Osteoblast (primary cell): ENCODE results near the gene CREBL2. TPM values are rescaled to one million over a fixed set of nuclear protein-coding genes. Genes with fewer than 3 reads are reported as not detected.
A peak's percentile ranks its signal among the peaks of the same experiment; 100 is the strongest.
"Not testable (repeated sequence)": the region's sequence is repeated elsewhere in the genome, so short reads cannot be mapped to it uniquely, and the experiment has no call there.

Experiments used
- DNase-seq: peaks from one replicate; pipeline ENCODE4 v3.0.0; 2011; ENCODE audit warnings: low spot score, mixed read lengths; ENCODE audit not compliant: insufficient read length; ENCODE audit errors: missing footprints
- H2AFZ ChIP-seq: 2 replicates; pipeline ENCODE4 v1.6.0; 2011; ENCODE audit warnings: mild to moderate bottlenecking, low read length
- H3K27ac ChIP-seq: 2 replicates; pipeline ENCODE4 v1.5.1; 2011; ENCODE audit warnings: mild to moderate bottlenecking, low read depth, low read length, moderate library complexity
- H3K27me3 ChIP-seq: 2 replicates; pipeline ENCODE4 v1.6.0; 2012; ENCODE audit warnings: mild to moderate bottlenecking, control low read depth, inconsistent platforms, low read length, moderate library complexity; ENCODE audit not compliant: insufficient read depth
- H3K36me3 ChIP-seq: 2 replicates; pipeline ENCODE4 v1.5.1; 2011; ENCODE audit warnings: mild to moderate bottlenecking, low read length, control low read depth, moderate library complexity; ENCODE audit not compliant: insufficient read depth
- H3K4me1 ChIP-seq: 2 replicates; pipeline ENCODE4 v1.5.1; 2011; ENCODE audit warnings: mild to moderate bottlenecking, low read length, control low read depth, moderate library complexity; ENCODE audit not compliant: insufficient read depth
- H3K4me2 ChIP-seq: 2 replicates; pipeline ENCODE4 v1.6.0; 2011; ENCODE audit warnings: mild to moderate bottlenecking, low read length; ENCODE audit not compliant: insufficient read depth
- H3K4me3 ChIP-seq: fragments of 200-600 bp; sonication (generic); 3 replicates; pipeline ENCODE4 v1.5.1; 2012; ENCODE audit warnings: mild to moderate bottlenecking, low read length, inconsistent platforms; ENCODE audit not compliant: insufficient read depth
- H3K79me2 ChIP-seq: 2 replicates; pipeline ENCODE4 v1.6.0; 2012; ENCODE audit warnings: mild to moderate bottlenecking, low read length, control low read depth, inconsistent platforms; ENCODE audit not compliant: insufficient read depth
- H3K9me3 ChIP-seq: 2 replicates; pipeline ENCODE4 v1.5.1; 2011; ENCODE audit warnings: low read depth, low read length, control low read depth
- H4K20me1 ChIP-seq: 2 replicates; pipeline ENCODE4 v1.6.0; 2012; ENCODE audit warnings: mild to moderate bottlenecking, low read length, control low read depth; ENCODE audit not compliant: insufficient read depth
- total RNA-seq: library from RNA; depleted of rRNA; stranded (reverse); fragments of >200 nt; gene quantifications from 2 replicates; pipeline ENCODE4 v1.2.3, GENCODE V29; 2012
- TF ChIP-seq, protein P1 (sequence below): IDR thresholded peaks from 2 replicates; pipeline ENCODE4 v1.5.1; 2011; ENCODE audit warnings: mild to moderate bottlenecking, low read depth, low read length, moderate library complexity; ENCODE audit errors: extremely low read depth

The CREBL2 gene
- total RNA-seq, 1 donor, result 47.0 TPM

DNA sequence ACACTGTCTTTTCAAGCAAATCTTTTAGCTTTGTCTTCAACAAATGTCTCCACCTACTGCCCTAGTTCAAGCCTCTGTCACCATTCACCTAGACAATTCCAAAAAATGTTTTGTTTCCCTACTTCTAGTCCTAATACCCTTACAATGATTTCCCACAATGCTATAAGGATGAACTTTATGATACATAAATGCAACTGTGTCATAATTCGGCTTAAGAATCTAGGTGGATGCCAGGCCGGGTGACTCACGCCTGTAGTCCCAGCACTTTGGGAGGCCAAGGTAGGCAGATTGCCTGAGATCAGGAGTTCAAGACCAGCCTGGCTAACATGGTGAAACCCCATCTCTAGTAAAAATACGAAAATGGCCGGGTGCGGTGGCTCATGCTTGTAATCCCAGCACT lies 20.7 kb upstream of the CREBL2 start:
- Histone ChIP-seq H2AFZ (no peak overlapping the region), H3K79me2 (no peaks in the 10 kb centered on the region), H3K27ac (no peak overlapping the region), H3K4me2 (no peak overlapping the region), H3K9me3 (no peaks in the 10 kb centered on the region), H4K20me1 (no peaks in the 10 kb centered on the region), H3K4me3 (no peak overlapping the region), H3K4me1 (peaks cover 6% of the 10 kb centered on the region), H3K36me3 (no peaks in the 10 kb centered on the region), H3K27me3 (no peaks in the 10 kb centered on the region)
- DNase-seq, result no peak
- TF ChIP-seq, protein P1, sequence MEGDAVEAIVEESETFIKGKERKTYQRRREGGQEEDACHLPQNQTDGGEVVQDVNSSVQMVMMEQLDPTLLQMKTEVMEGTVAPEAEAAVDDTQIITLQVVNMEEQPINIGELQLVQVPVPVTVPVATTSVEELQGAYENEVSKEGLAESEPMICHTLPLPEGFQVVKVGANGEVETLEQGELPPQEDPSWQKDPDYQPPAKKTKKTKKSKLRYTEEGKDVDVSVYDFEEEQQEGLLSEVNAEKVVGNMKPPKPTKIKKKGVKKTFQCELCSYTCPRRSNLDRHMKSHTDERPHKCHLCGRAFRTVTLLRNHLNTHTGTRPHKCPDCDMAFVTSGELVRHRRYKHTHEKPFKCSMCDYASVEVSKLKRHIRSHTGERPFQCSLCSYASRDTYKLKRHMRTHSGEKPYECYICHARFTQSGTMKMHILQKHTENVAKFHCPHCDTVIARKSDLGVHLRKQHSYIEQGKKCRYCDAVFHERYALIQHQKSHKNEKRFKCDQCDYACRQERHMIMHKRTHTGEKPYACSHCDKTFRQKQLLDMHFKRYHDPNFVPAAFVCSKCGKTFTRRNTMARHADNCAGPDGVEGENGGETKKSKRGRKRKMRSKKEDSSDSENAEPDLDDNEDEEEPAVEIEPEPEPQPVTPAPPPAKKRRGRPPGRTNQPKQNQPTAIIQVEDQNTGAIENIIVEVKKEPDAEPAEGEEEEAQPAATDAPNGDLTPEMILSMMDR, result no peak

DNA sequence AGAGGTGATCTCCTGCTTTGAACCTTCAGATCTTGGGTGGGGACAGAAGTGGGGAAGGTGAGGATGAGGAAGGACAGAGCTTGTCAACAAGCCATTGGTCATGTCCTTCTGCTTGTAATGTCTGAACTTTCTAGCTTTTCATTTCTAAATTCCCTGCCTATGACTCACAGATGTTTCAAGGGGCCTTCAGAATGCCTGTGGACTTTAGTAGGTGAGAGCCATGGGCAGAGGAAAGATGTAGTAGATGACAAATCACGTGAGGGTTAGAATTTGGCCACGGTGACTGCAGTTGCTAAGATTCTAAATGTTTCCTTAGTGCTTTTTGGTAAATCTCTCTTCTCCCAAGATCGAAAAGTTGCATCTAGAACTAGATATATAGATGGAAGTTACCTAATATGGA lies 18.7 kb upstream of the CREBL2 start:
- TF ChIP-seq, protein P1, result no peak
- Histone ChIP-seq H3K79me2 (no peaks in the 10 kb centered on the region), H3K4me1 (peaks cover 6% of the 10 kb centered on the region), H3K27ac (no peak overlapping the region), H4K20me1 (no peaks in the 10 kb centered on the region), H3K4me2 (peak overlapping the region; percentile 15), H3K36me3 (no peaks in the 10 kb centered on the region), H3K4me3 (no peak overlapping the region), H2AFZ (peak overlapping the region; percentile 45), H3K27me3 (no peaks in the 10 kb centered on the region), H3K9me3 (no peaks in the 10 kb centered on the region)
- peak; percentile 31 for DNase-seq

DNA sequence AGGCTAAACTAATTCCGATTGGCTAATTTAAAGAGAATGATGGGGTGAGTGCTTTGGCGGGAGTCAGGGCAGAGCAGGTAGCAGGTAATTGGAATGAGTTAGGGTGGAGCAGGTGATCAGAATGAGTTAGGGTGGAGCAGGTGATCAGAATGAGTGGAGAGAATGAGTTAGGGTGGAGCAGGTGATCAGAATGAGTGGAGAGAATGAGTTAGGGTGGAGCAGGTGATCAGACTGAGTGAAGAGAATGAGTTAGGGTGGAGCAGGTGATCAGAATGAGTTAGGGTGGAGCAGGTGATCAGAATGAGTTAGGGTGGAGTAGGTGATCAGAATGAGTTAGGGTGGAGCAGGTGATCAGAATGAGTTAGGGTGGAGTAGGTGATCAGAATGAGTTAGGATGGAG lies 15.7 kb upstream of the CREBL2 start:
- not testable (repeated sequence) for H4K20me1 ChIP-seq, H3K4me3 ChIP-seq, H3K9me3 ChIP-seq, H3K4me2 ChIP-seq, H2AFZ ChIP-seq, H3K36me3 ChIP-seq, H3K27ac ChIP-seq, DNase-seq, H3K79me2 ChIP-seq, H3K27me3 ChIP-seq, H3K4me1 ChIP-seq

DNA sequence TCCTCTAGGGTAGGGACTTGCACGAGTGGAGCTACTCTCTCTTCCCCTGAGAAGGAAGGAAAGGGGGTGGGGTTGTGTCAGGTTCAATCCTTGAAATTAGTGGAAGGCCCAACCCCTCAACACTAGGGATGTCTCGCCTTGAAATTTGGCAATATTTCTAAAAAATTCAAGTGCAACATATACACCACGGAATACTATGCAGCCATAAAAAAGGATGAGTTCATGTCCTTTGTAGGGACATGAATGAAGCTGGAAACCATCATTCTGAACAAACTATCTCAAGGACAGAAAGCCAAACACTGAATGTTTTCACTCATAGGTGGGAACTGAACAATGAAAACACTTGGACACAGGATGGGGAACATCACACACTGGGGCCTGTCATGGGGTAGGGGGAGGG lies 15.1 kb upstream of the CREBL2 start:
- H3K27ac ChIP-seq, DNase-seq, H3K79me2 ChIP-seq, H3K4me2 ChIP-seq, H3K4me3 ChIP-seq, H3K4me1 ChIP-seq, H2AFZ ChIP-seq, H4K20me1 ChIP-seq, H3K9me3 ChIP-seq, H3K27me3 ChIP-seq, H3K36me3 ChIP-seq: not testable (repeated sequence)

DNA sequence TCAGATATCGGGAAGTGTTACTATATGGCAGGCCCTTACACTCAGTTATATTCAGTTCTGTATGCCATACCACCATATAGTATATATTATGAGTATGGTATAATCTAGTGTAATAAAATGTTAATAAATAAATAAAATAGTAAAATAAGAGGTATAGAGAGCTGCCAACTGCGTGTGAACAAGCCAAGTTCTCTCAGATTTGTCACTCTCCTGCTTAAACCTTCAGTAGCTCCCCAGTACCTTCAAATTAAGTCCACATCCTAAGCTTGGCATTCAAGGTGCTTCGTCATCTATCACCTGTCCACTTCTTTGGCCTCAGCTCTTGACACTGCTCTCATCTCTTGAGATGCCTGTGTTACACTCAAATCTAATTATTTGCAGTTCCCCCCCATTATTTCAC lies 12.8 kb upstream of the CREBL2 start:
- Histone ChIP-seq H3K27ac (no peak overlapping the region), H2AFZ (no peak overlapping the region), H3K27me3 (peaks cover 2% of the 10 kb centered on the region), H3K79me2 (no peaks in the 10 kb centered on the region), H3K36me3 (no peaks in the 10 kb centered on the region), H3K4me3 (no peak overlapping the region), H3K4me2 (no peak overlapping the region), H4K20me1 (no peaks in the 10 kb centered on the region), H3K4me1 (no peaks in the 10 kb centered on the region), H3K9me3 (no peaks in the 10 kb centered on the region)
- TF ChIP-seq, protein P1, result no peak
- no peak for DNase-seq
